Progenitor cell of endocrine pancreas (in vitro differentiated cells): ENCODE results near the gene CCDC106. TPM values are rescaled to one million over a fixed set of nuclear protein-coding genes. Genes with fewer than 3 reads are reported as not detected.
A peak's percentile ranks its signal among the peaks of the same experiment; 100 is the strongest.

Experiments
- DNase-seq: peaks from one replicate; pipeline ENCODE4 v3.0.0; 2021; ENCODE audit warnings: low spot score; ENCODE audit not compliant: unreplicated experiment
- H3K27ac Mint-ChIP-seq: 2 replicates; pipeline ENCODE4 v1.8.0; 2021; ENCODE audit warnings: mild to moderate bottlenecking, moderate library complexity, mixed read lengths
- H3K27me3 Mint-ChIP-seq: 2 replicates; pipeline ENCODE4 v1.8.0; 2021; ENCODE audit warnings: mixed read lengths
- H3K36me3 Mint-ChIP-seq: 2 replicates; pipeline ENCODE4 v1.8.0; 2022; ENCODE audit warnings: mixed read lengths; ENCODE audit not compliant: insufficient read depth
- H3K4me1 Mint-ChIP-seq: 2 replicates; pipeline ENCODE4 v1.8.0; 2021; ENCODE audit warnings: low read depth, mixed read lengths
- H3K4me3 Mint-ChIP-seq: 2 replicates; pipeline ENCODE4 v1.8.0; 2021; ENCODE audit warnings: low read depth, mild to moderate bottlenecking, moderate library complexity, mixed read lengths
- H3K9me3 Mint-ChIP-seq: 2 replicates; pipeline ENCODE4 v1.8.0; 2021; ENCODE audit warnings: low read depth, mixed read lengths
- CTCF ChIP-seq: fragments of 200-600 bp; sonication (generic); IDR thresholded peaks from one replicate; pipeline ENCODE4 v1.5.0; 2021; ENCODE audit warnings: antibody characterized with exemption, mild to moderate bottlenecking; ENCODE audit not compliant: unreplicated experiment
- total RNA-seq: library from RNA; stranded (reverse); gene quantifications from 2 replicates; pipeline ENCODE4 v1.2.1, GENCODE V29; 2021

The CCDC106 gene
- total RNA-seq, 1 donor from 2014 or later: 23.9 TPM

- Mint-ChIP-seq H3K27ac (peak overlapping the region; percentile 11), H3K9me3 (no peaks in the 10 kb centered on the region), H3K4me1 (peaks cover 20% of the 10 kb centered on the region), H3K4me3 (no peak overlapping the region), H3K27me3 (no peaks in the 10 kb centered on the region), H3K36me3 (no peaks in the 10 kb centered on the region)
- DNase-seq: peak; percentile 76
- peak; percentile 83 for TF ChIP-seq CTCF
Observed at GRCh38 chr19:55632463-55632834, 15.6 kb upstream of the CCDC106 start.

GRCh38 chr19:55633861-55634260 is 14.2 kb upstream of the CCDC106 start:
- Mint-ChIP-seq H3K4me1 (peaks cover 21% of the 10 kb centered on the region), H3K4me3 (peak overlapping the region; percentile 99), H3K27ac (no peak overlapping the region), H3K36me3 (peaks cover 2% of the 10 kb centered on the region), H3K27me3 (no peaks in the 10 kb centered on the region), H3K9me3 (no peaks in the 10 kb centered on the region)
- no peak for TF ChIP-seq CTCF
- DNase-seq: no peak

GRCh38 chr19:55635334-55635717 is 12.7 kb upstream of the CCDC106 start:
- peaks cover 22% of the 10 kb centered on the region for H3K4me1 Mint-ChIP-seq
- TF ChIP-seq CTCF: no peak
- H3K4me3 Mint-ChIP-seq: peak overlapping the region; percentile 99
- no peak for DNase-seq
- H3K9me3 Mint-ChIP-seq: no peaks in the 10 kb centered on the region
- H3K27me3 Mint-ChIP-seq: no peaks in the 10 kb centered on the region
- H3K27ac Mint-ChIP-seq: peak overlapping the region; percentile 99
- peaks cover 4% of the 10 kb centered on the region for H3K36me3 Mint-ChIP-seq

- DNase-seq: no peak
- no peak for TF ChIP-seq CTCF
- Mint-ChIP-seq H3K4me3 (peak overlapping the region; percentile 99), H3K27ac (peak overlapping the region; percentile 99), H3K27me3 (no peaks in the 10 kb centered on the region), H3K4me1 (peaks cover 25% of the 10 kb centered on the region), H3K9me3 (no peaks in the 10 kb centered on the region), H3K36me3 (peaks cover 4% of the 10 kb centered on the region)
Observed at GRCh38 chr19:55635856-55636440, 12.1 kb upstream of the CCDC106 start.

GRCh38 chr19:55636723-55637122 is 11.3 kb upstream of the CCDC106 start:
- Mint-ChIP-seq H3K27me3 (no peaks in the 10 kb centered on the region), H3K9me3 (no peaks in the 10 kb centered on the region), H3K36me3 (peaks cover 4% of the 10 kb centered on the region)

More at GRCh38 chr19:55636723-55637122, 11.3 kb upstream of the CCDC106 start:
- Mint-ChIP-seq H3K4me1 (peaks cover 29% of the 10 kb centered on the region), H3K27ac (peak overlapping the region; percentile 99), H3K4me3 (peak overlapping the region; percentile 99)
- no peak for DNase-seq
- TF ChIP-seq CTCF: no peak
